ENCODE measurements around the gene STK32A.
A peak's percentile ranks its signal among the peaks of the same experiment; 100 is the strongest.
"Not testable (repeated sequence)": the region's sequence is repeated elsewhere in the genome, so short reads cannot be mapped to it uniquely, and the experiment has no call there.

The STK32A gene

GRCh38 chr5:147234825-147235635 is at the start of gene STK32A:
TSS of gene STK32A (plus strand) at chr5:147235026. CDS start at chr5:147239635, 4,609 bp downstream.
- DNase-seq (ENCODE audit: low read depth in 2 of 3, low spot score in 2 of 3), result no peak

DNA sequence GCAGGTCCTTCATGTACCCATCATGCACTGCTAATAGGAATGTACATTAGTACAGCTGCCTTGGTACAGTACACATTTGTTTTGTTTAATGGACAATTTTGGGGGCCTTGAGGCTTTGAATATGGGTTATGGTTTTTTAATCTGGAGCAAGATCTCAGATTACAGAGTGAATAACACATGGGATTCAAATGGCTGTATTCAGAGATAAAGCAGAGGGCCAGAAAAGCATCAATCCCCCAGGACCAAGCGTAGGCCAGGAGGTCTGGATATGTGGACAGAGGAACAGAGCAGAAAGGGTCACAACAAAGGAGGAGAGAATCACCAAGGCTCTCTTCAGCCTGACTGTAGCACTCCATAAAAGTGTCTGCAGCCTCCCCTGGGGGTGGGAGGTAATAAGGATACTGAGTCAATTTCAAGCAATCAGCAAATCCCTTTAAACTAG is 47.7 kb upstream of the STK32A start:
- no peak for DNase-seq (ENCODE audit: low read depth in 2 of 3, low spot score in 2 of 3)

DNA sequence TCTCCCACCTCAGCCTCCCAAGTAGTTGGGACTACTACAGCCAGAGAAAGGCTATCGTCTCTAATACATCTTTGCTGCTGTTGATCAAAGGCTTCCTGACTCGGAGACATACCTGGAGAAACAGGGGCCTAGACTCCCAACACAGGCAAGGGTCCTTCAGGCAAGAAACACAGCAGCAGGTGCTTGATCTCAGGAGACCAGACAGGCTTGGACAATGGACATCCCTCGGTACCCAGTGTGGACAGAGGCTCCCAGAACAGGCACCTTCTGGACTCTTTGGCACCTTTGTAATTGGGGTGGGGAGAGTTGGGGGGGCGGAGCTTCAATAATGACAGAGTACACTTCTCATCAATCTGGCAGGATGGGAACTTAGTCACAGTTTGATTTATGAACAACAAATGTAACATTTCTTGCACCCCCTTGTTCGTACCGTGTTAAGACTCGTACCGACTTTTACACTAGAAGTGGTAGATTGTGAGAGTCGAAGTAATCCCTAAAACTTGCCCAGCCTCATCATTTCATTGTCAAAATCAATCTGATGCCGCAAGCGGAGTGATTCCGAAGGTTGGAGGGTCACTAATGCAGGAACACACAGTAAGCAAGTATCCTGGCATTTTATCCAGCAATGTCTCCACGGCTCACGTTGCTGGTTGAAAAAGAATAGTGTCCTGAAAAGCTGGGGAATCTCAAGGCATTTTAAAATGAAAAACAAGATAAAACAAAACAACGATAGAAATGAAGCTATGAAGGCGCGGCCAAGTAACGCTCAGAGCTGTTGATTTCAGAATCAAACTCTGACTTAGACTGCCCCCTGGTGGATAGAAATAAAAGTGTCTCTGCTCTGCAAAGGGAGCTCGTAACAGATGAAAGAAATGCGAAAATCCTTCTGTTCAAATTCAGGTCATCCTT is 46.4 kb upstream of the STK32A start:
- peak in 1 of 3 experiments; percentile 3 for DNase-seq (ENCODE audit: low read depth in 2 of 3, low spot score in 2 of 3)

- no peak for DNase-seq (ENCODE audit: low read depth in 2 of 3, low spot score in 2 of 3)
Measured at GRCh38 chr5:147189109-147189424, 45.8 kb upstream of the STK32A start.

DNA sequence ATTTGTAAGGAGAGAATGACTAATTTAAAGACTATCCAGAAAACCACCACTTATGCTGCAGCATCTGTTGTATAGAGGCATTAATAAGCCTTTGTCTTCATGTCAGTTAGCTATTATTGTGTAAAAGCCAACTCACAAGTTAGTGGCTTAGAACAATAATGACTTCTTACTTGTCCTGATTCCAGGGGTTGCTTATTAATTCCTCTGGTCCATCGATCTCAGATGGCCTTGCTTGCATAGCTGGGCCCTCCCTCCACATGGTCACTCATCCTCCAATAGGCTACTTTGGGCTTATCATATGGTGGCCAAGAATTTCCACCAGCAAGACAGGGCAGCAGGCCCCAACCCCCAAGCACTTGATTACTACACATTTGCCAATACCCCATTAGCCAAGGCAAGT is 44.5 kb upstream of the STK32A start:
- DNase-seq (ENCODE audit: low read depth in 2 of 3, low spot score in 2 of 3), result no peak

DNA sequence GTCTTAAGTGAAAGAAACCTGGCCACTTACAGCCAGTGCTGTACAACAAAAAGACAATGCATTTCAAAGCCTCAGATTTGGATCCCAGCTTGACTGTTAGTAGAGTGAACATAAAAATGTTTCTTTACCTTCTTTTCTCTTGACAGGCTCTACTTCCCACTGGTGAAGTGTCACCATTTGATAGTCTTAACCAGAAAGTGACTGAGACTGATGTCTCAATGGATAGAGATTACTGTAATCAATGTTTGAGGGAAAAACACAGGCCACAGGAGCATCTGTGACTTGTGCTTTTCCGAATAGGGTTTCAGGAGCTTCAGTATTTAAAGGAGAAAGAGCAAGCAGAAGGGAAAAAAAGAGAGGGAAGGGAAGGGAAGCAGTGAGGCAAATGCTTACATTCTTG is 41.7 kb upstream of the STK32A start:
- DNase-seq (ENCODE audit: low read depth in 2 of 3, low spot score in 2 of 3), result no peak

GRCh38 chr5:147200004-147200403 is 34.8 kb upstream of the STK32A start:
- DNase-seq (ENCODE audit: low read depth in 2 of 3, low spot score in 2 of 3), result no peak

- no peak for DNase-seq (ENCODE audit: low read depth in 2 of 3, low spot score in 2 of 3)
Measured at GRCh38 chr5:147203213-147203612, 31.6 kb upstream of the STK32A start.

- no peak for DNase-seq (ENCODE audit: low read depth in 2 of 3, low spot score in 2 of 3)
Measured at GRCh38 chr5:147204576-147204975, 30.2 kb upstream of the STK32A start.

GRCh38 chr5:147208134-147208533 is 26.7 kb upstream of the STK32A start:
- no peak for DNase-seq (ENCODE audit: low read depth in 2 of 3, low spot score in 2 of 3)

GRCh38 chr5:147216552-147217154 is 18.2 kb upstream of the STK32A start:
- no peak for DNase-seq (ENCODE audit: low read depth in 2 of 3, low spot score in 2 of 3)

- no peak for DNase-seq (ENCODE audit: low read depth in 2 of 3, low spot score in 2 of 3)
Measured at GRCh38 chr5:147223343-147223742, 11.5 kb upstream of the STK32A start.

GRCh38 chr5:147223948-147224791 is 10.7 kb upstream of the STK32A start:
- no peak for DNase-seq (ENCODE audit: low read depth in 2 of 3, low spot score in 2 of 3)

DNA sequence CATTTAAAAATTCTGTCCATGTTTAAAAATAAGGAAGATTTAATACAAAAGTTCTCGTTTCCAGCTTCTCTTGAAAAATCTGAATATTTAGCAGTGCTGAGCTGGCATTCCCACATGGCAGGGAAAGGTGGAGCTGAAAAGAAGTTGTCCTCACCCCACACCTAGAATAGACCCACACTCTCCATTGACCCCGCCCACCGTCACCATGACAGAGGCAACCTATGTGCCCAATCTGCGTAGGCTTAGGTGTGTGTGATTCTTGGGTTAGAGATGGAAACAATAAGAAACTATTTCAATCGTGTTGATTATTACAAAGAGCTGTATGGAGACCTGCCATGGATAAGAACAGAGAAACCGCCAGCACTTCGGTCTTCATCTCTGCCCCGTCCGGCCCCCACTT is 8.9 kb upstream of the STK32A start:
- no peak for DNase-seq (ENCODE audit: low read depth in 2 of 3, low spot score in 2 of 3)

DNA sequence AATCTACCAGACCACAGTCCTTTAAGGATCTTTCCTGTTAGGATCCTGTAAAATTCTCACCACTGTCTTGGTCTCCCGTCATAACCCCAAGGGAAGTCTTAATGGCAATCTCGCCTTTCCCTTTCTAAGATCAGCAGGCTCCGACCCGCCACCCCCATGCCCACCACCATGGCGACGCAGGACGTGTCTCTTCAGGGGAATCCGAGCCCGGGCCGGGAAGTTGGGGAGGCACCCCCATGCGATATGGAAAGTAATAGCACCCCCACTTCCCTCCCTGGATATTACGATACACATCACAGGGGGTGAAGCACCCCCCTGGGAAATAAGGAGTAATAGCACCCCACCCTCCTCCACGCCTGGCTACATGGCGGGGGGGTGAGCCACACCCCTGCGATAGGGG is 8.3 kb upstream of the STK32A start:
- DNase-seq (ENCODE audit: low read depth in 2 of 3, low spot score in 2 of 3), result no peak

GRCh38 chr5:147234239-147234824 is 494 bp upstream of the STK32A start:
- no peak for DNase-seq (ENCODE audit: low read depth in 2 of 3, low spot score in 2 of 3)

- no peak for DNase-seq (ENCODE audit: low read depth in 2 of 3, low spot score in 2 of 3)
Measured at GRCh38 chr5:147240266-147240985, 5.6 kb downstream of the STK32A start.

- DNase-seq (ENCODE audit: low read depth in 2 of 3, low spot score in 2 of 3), result not testable (repeated sequence)
Measured at GRCh38 chr5:147243238-147243637, 8.4 kb downstream of the STK32A start.

GRCh38 chr5:147245381-147246165 is 10.7 kb downstream of the STK32A start:
- DNase-seq (ENCODE audit: low read depth in 2 of 3, low spot score in 2 of 3), result no peak
